ENCODE data around the gene FAM168B. TPM values are rescaled to one million over a fixed set of nuclear protein-coding genes. Genes with fewer than 3 reads are reported as not detected.
"Not testable (repeated sequence)": the region's sequence is repeated elsewhere in the genome, so short reads cannot be mapped to it uniquely, and the experiment has no call there.

FAM168B gene
- total and polyA plus RNA-seq, 2 of the 13 experiments (the other 11 are each of a cell fraction or from before 2014, with no cell fraction given) = 64.5 to 113 TPM

DNA sequence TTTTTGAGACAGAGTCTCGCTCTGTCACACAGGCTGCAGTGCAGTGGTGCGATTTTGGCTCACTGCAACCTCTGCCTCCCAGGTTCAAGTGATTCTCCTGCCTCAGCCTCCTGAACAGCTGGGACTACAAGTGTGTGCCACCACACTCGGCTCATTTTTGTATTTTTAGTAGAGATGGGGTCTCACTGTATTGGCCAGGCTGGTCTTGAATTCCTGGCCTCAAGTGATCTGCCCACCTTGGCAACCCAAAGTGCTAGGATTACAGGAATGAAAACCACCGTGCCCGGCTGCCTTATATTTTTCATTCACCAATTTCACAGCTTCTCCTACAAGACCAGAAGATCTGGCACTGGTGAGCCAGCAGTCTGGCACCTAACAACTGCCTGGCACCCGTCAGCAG is 25.1 kb downstream of the FAM168B start:
- ATAC-seq = not testable (repeated sequence)

GRCh38 chr2:131067465-131068125 is 25.7 kb downstream of the FAM168B start:
- intact Hi-C loops (cut with micrococcal nuclease; ENCODE audit: unreplicated experiment) = no loop called here
- CTCF ChIA-PET (ENCODE audit: low intra/inter-chr PET ratio, low total read pairs) = no interaction called here
- no peak overlapping the region for H3K4me2 ChIP-seq (ENCODE audit: low read depth, low read length)
- H3K9ac ChIP-seq (ENCODE audit: insufficient read depth, low read depth, low read length) = no peak overlapping the region
- POLR2A ChIA-PET = no interaction called here
- no peak overlapping the region for H2AFZ ChIP-seq (ENCODE audit: low read length)
- peaks cover 30 to 72% of the 10 kb centered on the region in 2 experiments for H3K36me3 ChIP-seq (replicated peaks in 1 of 2; ENCODE audit: control insufficient read depth in 1 of 2, insufficient read depth in 2 of 2, low read length in 2 of 2)
- H3K9me3 ChIP-seq (ENCODE audit: low read length) = no peaks in the 10 kb centered on the region
- 68% methylated on average over 2 of the region's 2 CpGs for WGBS (ENCODE audit: low lambda C conversion rate)
- no peak for FAIRE-seq
- DNase-seq (ENCODE audit: low spot score) = no peak
- BruUV-seq (replicated peaks) = no TSS peak
- peaks cover 34% of the 10 kb centered on the region for H4K20me1 ChIP-seq (ENCODE audit: insufficient read depth, low read length)
- no peaks in the 10 kb centered on the region for H3K27me3 ChIP-seq (ENCODE audit: control insufficient read depth in 1 of 2, insufficient read depth in 2 of 2, low read length in 2 of 2)
- no peak overlapping the region for H3K27ac ChIP-seq (ENCODE audit: extremely low read length, insufficient read depth, low read length)
- in situ Hi-C loops (cut with HindIII; ENCODE audit: extremely low pct_ligation_motif_present, low pct_unique_long_range_greater_than_20kb) = no loop called here
- peaks cover 18% of the 10 kb centered on the region for H3K4me1 ChIP-seq (ENCODE audit: insufficient read depth, low read length)
- no peak overlapping the region for H3K4me3 ChIP-seq (replicated peaks in 1 of 3; ENCODE audit: insufficient read depth in 1 of 3, low read depth in 2 of 3, low read length in 3 of 3)
- ATAC-seq = no peak
- peaks cover 76% of the 10 kb centered on the region for H3K79me2 ChIP-seq (ENCODE audit: insufficient read depth, low read length)
- TF ChIP-seq HNF4A (CRISPR knock-in tag; IDR thresholded peaks at IDR 0.05) (0 out of 2 replicates have a peak, but pooled peaks have one; percentile 14), ZNF670 (CRISPR knock-in tag; IDR thresholded peaks at IDR 0.05; ENCODE audit: borderline replicate concordance) (no peak), TOE1 (CRISPR knock-in tag; IDR thresholded peaks at IDR 0.05) (no peak), BCLAF1 (IDR thresholded peaks at IDR 0.05) (no peak), GLI4 (CRISPR knock-in tag; IDR thresholded peaks at IDR 0.05; ENCODE audit: borderline replicate concordance) (no peak), NRL (CRISPR knock-in tag; IDR thresholded peaks at IDR 0.05; ENCODE audit: borderline replicate concordance) (no peak), PBX3 (CRISPR knock-in tag; IDR thresholded peaks at IDR 0.05; ENCODE audit: borderline replicate concordance) (no peak), LCORL (IDR thresholded peaks at IDR 0.05) (peak; percentile 93), LCORL (CRISPR knock-in tag; IDR thresholded peaks at IDR 0.05) (no peak)
- TF ChIP-seq, protein P1, sequence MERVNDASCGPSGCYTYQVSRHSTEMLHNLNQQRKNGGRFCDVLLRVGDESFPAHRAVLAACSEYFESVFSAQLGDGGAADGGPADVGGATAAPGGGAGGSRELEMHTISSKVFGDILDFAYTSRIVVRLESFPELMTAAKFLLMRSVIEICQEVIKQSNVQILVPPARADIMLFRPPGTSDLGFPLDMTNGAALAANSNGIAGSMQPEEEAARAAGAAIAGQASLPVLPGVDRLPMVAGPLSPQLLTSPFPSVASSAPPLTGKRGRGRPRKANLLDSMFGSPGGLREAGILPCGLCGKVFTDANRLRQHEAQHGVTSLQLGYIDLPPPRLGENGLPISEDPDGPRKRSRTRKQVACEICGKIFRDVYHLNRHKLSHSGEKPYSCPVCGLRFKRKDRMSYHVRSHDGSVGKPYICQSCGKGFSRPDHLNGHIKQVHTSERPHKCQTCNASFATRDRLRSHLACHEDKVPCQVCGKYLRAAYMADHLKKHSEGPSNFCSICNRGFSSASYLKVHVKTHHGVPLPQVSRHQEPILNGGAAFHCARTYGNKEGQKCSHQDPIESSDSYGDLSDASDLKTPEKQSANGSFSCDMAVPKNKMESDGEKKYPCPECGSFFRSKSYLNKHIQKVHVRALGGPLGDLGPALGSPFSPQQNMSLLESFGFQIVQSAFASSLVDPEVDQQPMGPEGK (CRISPR knock-in tag; IDR thresholded peaks at IDR 0.05) = 0 out of 2 replicates have a peak, but pooled peaks have one; percentile 36

More for the DNA sequence above, 25.1 kb downstream of the FAM168B start:
- Histone ChIP-seq H3K4me1 (ENCODE audit: insufficient read depth, low read length) (peaks cover 18% of the 10 kb centered on the region), H3K79me2 (ENCODE audit: insufficient read depth, low read length) (peaks cover 76% of the 10 kb centered on the region), H4K20me1 (ENCODE audit: insufficient read depth, low read length) (peaks cover 34% of the 10 kb centered on the region), H3K36me3 (replicated peaks in 1 of 2; ENCODE audit: control insufficient read depth in 1 of 2, insufficient read depth in 2 of 2, low read length in 2 of 2) (peaks cover 32 to 69% of the 10 kb centered on the region in 2 experiments)
- in situ Hi-C loops (cut with HindIII; ENCODE audit: extremely low pct_ligation_motif_present, low pct_unique_long_range_greater_than_20kb); H2AFZ ChIP-seq (ENCODE audit: low read length); H3K4me3 ChIP-seq (replicated peaks in 1 of 3; ENCODE audit: insufficient read depth in 1 of 3, low read depth in 2 of 3, low read length in 3 of 3); POLR2A ChIA-PET; H3K9me3 ChIP-seq (ENCODE audit: low read length); CTCF ChIA-PET (ENCODE audit: low intra/inter-chr PET ratio, low total read pairs); H3K9ac ChIP-seq (ENCODE audit: insufficient read depth, low read depth, low read length); FAIRE-seq; H3K27me3 ChIP-seq (ENCODE audit: control insufficient read depth in 1 of 2, insufficient read depth in 2 of 2, low read length in 2 of 2); intact Hi-C loops (cut with micrococcal nuclease; ENCODE audit: unreplicated experiment); H3K27ac ChIP-seq (ENCODE audit: extremely low read length, insufficient read depth, low read length); BruUV-seq (replicated peaks); H3K4me2 ChIP-seq (ENCODE audit: low read depth, low read length); DNase-seq (ENCODE audit: low spot score): not testable (repeated sequence)
- WGBS (ENCODE audit: low lambda C conversion rate) = 95% methylated on average over 6 of the region's 6 CpGs
- TF ChIP-seq ZNF768 (CRISPR knock-in tag; IDR thresholded peaks at IDR 0.05) (peak; percentile 53; the same call in 1 of the 2 replicates), ZNF121 (CRISPR knock-in tag; IDR thresholded peaks at IDR 0.05) (peak; percentile 93)

All from HepG2 (cell line).